Psoas muscle (tissue), 8 donors: Measurements from ENCODE around the gene GNPAT. TPM values are rescaled to one million over a fixed set of nuclear protein-coding genes. Genes with fewer than 3 reads are reported as not detected.
"Not testable (repeated sequence)": the region's sequence is repeated elsewhere in the genome, so short reads cannot be mapped to it uniquely, and the experiment has no call there.

Experiments used
- ATAC-seq, 4 donors: fragments of 200-7000 bp; cut with Tn5 transposase; one replicate each; pipeline ENCODE4 v1.9.1; 2020; ENCODE audit warnings: moderate library complexity in 3 of 4, mild to moderate bottlenecking in 2 of 4
- DNase-seq, 2 donors: peaks; one replicate each; pipeline ENCODE4 v3.0.0-alpha.2; 2020
- H3K27ac ChIP-seq: fragments of 200-600 bp; one replicate; pipeline ENCODE4 v1.8.0; 2022
- H3K27me3 ChIP-seq, 3 donors: fragments of 200-600 bp in 1 of 3; one replicate each; pipeline versions ENCODE4 v1.6.1 to v1.8.0; 2013 to 2022; ENCODE audit warnings: low read length in 2 of 3, mild to moderate bottlenecking in 2 of 3, moderate library complexity in 1 of 3; ENCODE audit not compliant: insufficient read depth in 3 of 3
- H3K36me3 ChIP-seq, 2 donors: fragments of 200-600 bp in 1 of 2; one replicate each; pipeline versions ENCODE4 v1.6.1 to v1.8.0; 2013 to 2022; ENCODE audit warnings: low read depth in 1 of 2, mild to moderate bottlenecking in 1 of 2, moderate library complexity in 1 of 2; ENCODE audit not compliant: insufficient read depth in 1 of 2
- H3K4me1 ChIP-seq: fragments of 200-600 bp; one replicate; pipeline ENCODE4 v1.8.0; 2022
- H3K4me3 ChIP-seq: fragments of 200-600 bp; one replicate; pipeline ENCODE4 v1.8.0; 2022; ENCODE audit warnings: mild to moderate bottlenecking
- H3K9me3 ChIP-seq: fragments of 200-600 bp; one replicate; pipeline ENCODE4 v1.8.0; 2022
- CTCF ChIP-seq: fragments of 200-600 bp; IDR thresholded peaks from one replicate; pipeline ENCODE4 v1.8.0; 2022; ENCODE audit warnings: antibody characterized with exemption
- WGBS, 3 donors: extraction: QIAGEN DNeasy Blood & Tissue Kit; methylation state at CpG; one replicate each; pipeline versions ENCODE4 v1.1.6 to v1.1.7; 2013; 5-methylcytosine and 5-hydroxymethylcytosine counted together
- intact Hi-C, 2 donors: fragments of 100-400 bp; cut with DNase I; formaldehyde crosslinking; loops; one replicate each; pipeline versions ENCODE4 v1.11.0 to v1.14.2; 2022
- polyA plus RNA-seq, 3 donors: library from polyadenylated mRNA; stranded (reverse); fragments of 200-250 nt; gene quantifications; one replicate each; pipeline ENCODE4 v1.2.3, GENCODE V29; 2013
- total RNA-seq, 4 donors: library from RNA; stranded (reverse); fragmentation: NEBNext Ultra II Directional in 2 of 4; extraction: Animal tissue kit (Norgen Biotek cat#: 25700) in 2 of 4; gene quantifications; one replicate each; pipeline versions ENCODE4 v1.2.1 to v1.2.4, GENCODE V29; 2021 to 2023
- donor health status: healthy with polysubstance abuse.
- donor health status: DM: no; HTN: no; CAD: no; lungs with moderate emphysema.
- donor health status: Bipolar disorder and iron deficiency.
- donor health status: healthy.
- donor health status: DM: yes; HTN: yes; CAD: no.
- donor health status: DM: no; HTN: no; CAD: no.
- donor health status: DM: no; HTN: no; CAD: no.
- donor health status: DM: yes; HTN: yes; CAD: no.

Gene GNPAT
- total and polyA plus RNA-seq, 7 donors: 45.5 to 112 (median 70.9) TPM

GRCh38 chr1:231211005-231211857 lies 29.8 kb upstream of the GNPAT start:
- DNase-seq (peak; percentile 77 to 88), ATAC-seq (peak; percentile 89 to 96 (median 92))
- H3K27ac ChIP-seq: no peak overlapping the region
- H3K4me1 ChIP-seq: no peaks in the 10 kb centered on the region
- 18 to 20% (median 19%) methylated on average over 28 of the region's 28 CpGs for WGBS, 3 donors
- H3K27me3 ChIP-seq: peaks cover 0 to 16% (median 0%) of the 10 kb centered on the region in 3 donors
- peak overlapping the region; percentile 63 for H3K4me3 ChIP-seq
- intact Hi-C loops: loop anchor here (1.0 to 5.0 kb wide), 5 partner anchors 234 to 414 kb away; partner anchors contain the start of genes ARV1 (in 1 of the 2) and TTC13 (in 1 of the 2)
- peak; percentile 91 for TF ChIP-seq CTCF
- H3K36me3 ChIP-seq: no peaks in the 10 kb centered on the region
- no peaks in the 10 kb centered on the region for H3K9me3 ChIP-seq

- H3K4me1 ChIP-seq, H3K27ac ChIP-seq, H3K9me3 ChIP-seq, H3K36me3 ChIP-seq, ATAC-seq, DNase-seq, H3K4me3 ChIP-seq: not testable (repeated sequence)
- intact Hi-C loops: loop anchor here (5.0 kb wide), 3 partner anchors 235 to 415 kb away; partner anchors contain the start of genes ARV1 (in 1 of the 2) and TTC13 (in 1 of the 2)
- peaks cover 0 to 16% (median 3%) of the 10 kb centered on the region in 3 donors for H3K27me3 ChIP-seq
- WGBS, 3 donors: 63 to 67% (median 63%) methylated on average over 5 of the region's 5 CpGs
These were observed 28.7 kb upstream of the GNPAT start for GRCh38 chr1:231212301-231212700.

- ATAC-seq: no peak
- no peaks in the 10 kb centered on the region for H3K36me3 ChIP-seq
- no peaks in the 10 kb centered on the region for H3K4me1 ChIP-seq
- H3K27me3 ChIP-seq: peaks cover 0 to 16% (median 3%) of the 10 kb centered on the region in 3 donors
- no peak for TF ChIP-seq CTCF
- 91 to 96% (median 91%) methylated on average over 22 of the region's 22 CpGs for WGBS, 3 donors
- intact Hi-C loops: loop anchor here (1.0 to 5.0 kb wide), 4 partner anchors 40 to 417 kb away; partner anchors contain the start of genes ARV1 (in 1 of the 2) and TTC13 (in 1 of the 2)
- H3K9me3 ChIP-seq: no peaks in the 10 kb centered on the region
- DNase-seq: no peak
- no peak overlapping the region for H3K27ac ChIP-seq
- H3K4me3 ChIP-seq: no peak overlapping the region
These were observed 27.0 kb upstream of the GNPAT start for GRCh38 chr1:231213831-231214573.

GRCh38 chr1:231214918-231215680 lies 25.9 kb upstream of the GNPAT start:
- Histone ChIP-seq H3K4me3 (no peak overlapping the region), H3K27me3 (peaks cover 0 to 16% (median 3%) of the 10 kb centered on the region in 3 donors), H3K9me3 (no peaks in the 10 kb centered on the region), H3K4me1 (no peaks in the 10 kb centered on the region), H3K36me3 (no peaks in the 10 kb centered on the region), H3K27ac (no peak overlapping the region)
- WGBS, 3 donors: 53 to 64% (median 54%) methylated on average over 17 of the region's 17 CpGs
- no peak for ATAC-seq
- no peak for TF ChIP-seq CTCF
- no peak for DNase-seq
- intact Hi-C loops: loop anchor here (5.0 kb wide), 3 partner anchors 238 to 418 kb away; partner anchors contain the start of genes ARV1 (in 1 of the 2) and TTC13 (in 1 of the 2)
